Neutrophil (primary cell): ENCODE data around the gene GJE1.

Experiments used
- H3K27ac ChIP-seq: fragments of 200-600 bp; sonication (generic); 2 replicates; pipeline ENCODE4 v1.5.1; 2016; ENCODE audit warnings: mild to moderate bottlenecking, moderate library complexity
- H3K27me3 ChIP-seq: fragments of 200-600 bp; sonication (generic); 2 replicates; pipeline ENCODE4 v1.6.0; 2016; ENCODE audit warnings: mild to moderate bottlenecking
- H3K36me3 ChIP-seq: fragments of 200-600 bp; sonication (generic); 2 replicates; pipeline ENCODE4 v1.5.1; 2017
- H3K4me1 ChIP-seq, 2 experiments: fragments of 200-600 bp in 1 of 2; sonication (generic) in 1 of 2; 1 replicate in 1 of 2; 2 replicates in 1 of 2; pipeline versions ENCODE4 v1.5.1 to v1.6.1; 2013 to 2016; ENCODE audit warnings: low read depth in 1 of 2, low read length in 1 of 2, mild to moderate bottlenecking in 1 of 2, moderate library complexity in 1 of 2; ENCODE audit not compliant: control insufficient read depth in 1 of 2, insufficient read depth in 1 of 2
- H3K4me3 ChIP-seq, 2 experiments: fragments of 200-600 bp in 1 of 2; sonication (generic) in 1 of 2; 1 replicate in 1 of 2; 2 replicates in 1 of 2; pipeline ENCODE4 v1.5.1; 2013 to 2016; ENCODE audit warnings: low read depth in 1 of 2, low read length in 1 of 2, mild to moderate bottlenecking in 1 of 2, moderate library complexity in 1 of 2
- H3K9me3 ChIP-seq: fragments of 200-600 bp; sonication (generic); 2 replicates; pipeline ENCODE4 v1.5.1; 2016
- TF ChIP-seq, protein P1 (sequence below): fragments of 200-600 bp; sonication (generic); IDR thresholded peaks from 2 replicates; pipeline ENCODE4 v1.5.1; 2016; ENCODE audit warnings: antibody characterized with exemption

The GJE1 gene

DNA sequence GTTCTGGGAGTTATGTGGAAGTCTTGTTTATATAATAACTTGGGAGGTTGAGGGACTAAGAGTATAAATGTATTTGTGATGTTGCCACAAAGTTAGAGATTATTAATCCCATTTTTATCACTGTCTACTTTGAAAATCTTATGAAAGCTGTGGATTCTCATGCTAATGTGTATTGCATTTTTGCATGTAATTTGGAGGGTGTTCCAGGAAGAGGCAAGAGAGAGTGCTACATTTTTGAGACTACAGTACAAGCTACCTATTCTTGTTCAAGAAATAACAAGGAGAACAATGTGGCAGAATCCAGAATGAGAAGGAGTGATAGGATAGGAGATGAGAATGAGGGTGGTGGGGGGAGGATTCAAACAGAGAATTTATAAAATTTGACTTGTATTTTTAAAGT lies 49.3 kb downstream of the GJE1 start:
- H3K27ac ChIP-seq, result no peak overlapping the region
- TF ChIP-seq, protein P1, sequence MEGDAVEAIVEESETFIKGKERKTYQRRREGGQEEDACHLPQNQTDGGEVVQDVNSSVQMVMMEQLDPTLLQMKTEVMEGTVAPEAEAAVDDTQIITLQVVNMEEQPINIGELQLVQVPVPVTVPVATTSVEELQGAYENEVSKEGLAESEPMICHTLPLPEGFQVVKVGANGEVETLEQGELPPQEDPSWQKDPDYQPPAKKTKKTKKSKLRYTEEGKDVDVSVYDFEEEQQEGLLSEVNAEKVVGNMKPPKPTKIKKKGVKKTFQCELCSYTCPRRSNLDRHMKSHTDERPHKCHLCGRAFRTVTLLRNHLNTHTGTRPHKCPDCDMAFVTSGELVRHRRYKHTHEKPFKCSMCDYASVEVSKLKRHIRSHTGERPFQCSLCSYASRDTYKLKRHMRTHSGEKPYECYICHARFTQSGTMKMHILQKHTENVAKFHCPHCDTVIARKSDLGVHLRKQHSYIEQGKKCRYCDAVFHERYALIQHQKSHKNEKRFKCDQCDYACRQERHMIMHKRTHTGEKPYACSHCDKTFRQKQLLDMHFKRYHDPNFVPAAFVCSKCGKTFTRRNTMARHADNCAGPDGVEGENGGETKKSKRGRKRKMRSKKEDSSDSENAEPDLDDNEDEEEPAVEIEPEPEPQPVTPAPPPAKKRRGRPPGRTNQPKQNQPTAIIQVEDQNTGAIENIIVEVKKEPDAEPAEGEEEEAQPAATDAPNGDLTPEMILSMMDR, result no peak
- H3K4me3 ChIP-seq, result no peak overlapping the region
- no peaks in the 10 kb centered on the region for H3K9me3 ChIP-seq
- H3K4me1 ChIP-seq, result peaks cover 10 to 13% of the 10 kb centered on the region in 2 experiments
- H3K36me3 ChIP-seq, result no peaks in the 10 kb centered on the region
- no peaks in the 10 kb centered on the region for H3K27me3 ChIP-seq

GRCh38 chr6:142183351-142183750 lies 50.6 kb downstream of the GJE1 start:
- no peaks in the 10 kb centered on the region for H3K9me3 ChIP-seq
- no peak overlapping the region for H3K27ac ChIP-seq
- no peak overlapping the region for H3K4me3 ChIP-seq
- H3K27me3 ChIP-seq, result no peaks in the 10 kb centered on the region
- H3K4me1 ChIP-seq, result peaks cover 0 to 5% of the 10 kb centered on the region in 2 experiments
- TF ChIP-seq, protein P1, result no peak
- no peaks in the 10 kb centered on the region for H3K36me3 ChIP-seq

GRCh38 chr6:142184307-142184706 lies 51.6 kb downstream of the GJE1 start:
- no peaks in the 10 kb centered on the region for H3K9me3 ChIP-seq
- H3K4me3 ChIP-seq, result no peak overlapping the region
- H3K4me1 ChIP-seq, result peaks cover 0 to 5% of the 10 kb centered on the region in 2 experiments
- H3K36me3 ChIP-seq, result peaks cover 2% of the 10 kb centered on the region
- H3K27ac ChIP-seq, result no peak overlapping the region
- no peaks in the 10 kb centered on the region for H3K27me3 ChIP-seq
- TF ChIP-seq, protein P1, result no peak
